Smooth muscle cell (in vitro differentiated cells): ENCODE measurements around the gene LUM. TPM values are rescaled to one million over a fixed set of nuclear protein-coding genes. Genes with fewer than 3 reads are reported as not detected.

Source experiments
- DNase-seq: peaks from one replicate; lab custom pipeline; 2025; ENCODE audit not compliant: unreplicated experiment; lab: John Stamatoyannopoulos, UW
- H2AFZ ChIP-seq: fragments of 200-600 bp; sonication (generic); 2 replicates; pipeline ENCODE4 v1.6.0; 2016; ENCODE audit warnings: antibody characterized with exemption, low read depth, mild to moderate bottlenecking
- H3F3A ChIP-seq: fragments of 200-600 bp; sonication (generic); 2 replicates; pipeline ENCODE4 v1.6.0; 2017; ENCODE audit warnings: antibody characterized with exemption, low read depth
- H3K27ac ChIP-seq: fragments of 200-600 bp; sonication (generic); 2 replicates; pipeline ENCODE4 v1.5.1; 2016; ENCODE audit warnings: low read depth, mild to moderate bottlenecking
- H3K27me3 ChIP-seq: fragments of 200-600 bp; sonication (generic); 2 replicates; pipeline ENCODE4 v1.6.1; 2016; ENCODE audit warnings: low read depth, mild to moderate bottlenecking
- H3K36me3 ChIP-seq: fragments of 200-600 bp; sonication (generic); 2 replicates; pipeline ENCODE4 v1.5.1; 2016; ENCODE audit warnings: low read depth
- H3K4me1 ChIP-seq: fragments of 200-600 bp; sonication (generic); 2 replicates; pipeline ENCODE4 v1.5.1; 2016; ENCODE audit warnings: low read depth
- H3K4me2 ChIP-seq: fragments of 200-600 bp; sonication (generic); 2 replicates; pipeline ENCODE4 v1.6.0; 2016; ENCODE audit warnings: mild to moderate bottlenecking
- H3K4me3 ChIP-seq: fragments of 200-600 bp; sonication (generic); 2 replicates; pipeline ENCODE4 v1.5.1; 2016; ENCODE audit warnings: mild to moderate bottlenecking
- H3K79me2 ChIP-seq: fragments of 200-600 bp; sonication (generic); 2 replicates; pipeline ENCODE4 v1.6.0; 2016; ENCODE audit warnings: low read depth, mild to moderate bottlenecking
- H3K9ac ChIP-seq: fragments of 200-600 bp; sonication (generic); 2 replicates; pipeline ENCODE4 v1.6.0; 2016; ENCODE audit warnings: low read depth
- H3K9me3 ChIP-seq: fragments of 200-600 bp; sonication (generic); replicated peaks from 2 replicates; pipeline ENCODE4 v1.5.1; 2016; ENCODE audit warnings: low read depth
- H4K20me1 ChIP-seq: fragments of 200-600 bp; sonication (generic); 2 replicates; pipeline ENCODE4 v1.6.0; 2016; ENCODE audit warnings: low read depth
- WGBS: methylation state at CpG from one replicate; pipeline ENCODE4 v1.1.7; 2016; ENCODE audit warnings: low lambda C conversion rate; 5-methylcytosine and 5-hydroxymethylcytosine counted together
- polyA plus RNA-seq: library from polyadenylated mRNA; unstranded; fragments of >200 nt; fragmentation: Nextera tagmentation; extraction: Ambion mirVana; gene quantifications from 2 replicates; pipeline ENCODE4 v1.2.1, GENCODE V29; 2016
- total RNA-seq: library from RNA; depleted of rRNA; stranded (reverse); fragments of >200 nt; gene quantifications from 2 replicates; pipeline ENCODE4 v1.2.3, GENCODE V29; 2014
- TF ChIP-seq, protein P1 (sequence below): fragments of 200-600 bp; sonication (generic); IDR thresholded peaks from 2 replicates; pipeline ENCODE4 v1.5.1; 2017; ENCODE audit warnings: borderline replicate concordance, mild to moderate bottlenecking, antibody characterized with exemption; ENCODE audit not compliant: insufficient read depth, poor library complexity, severe bottlenecking

The LUM gene
- total and polyA plus RNA-seq, 2 experiments from 2014 or later, result 5,541 to 7,849 TPM

DNA sequence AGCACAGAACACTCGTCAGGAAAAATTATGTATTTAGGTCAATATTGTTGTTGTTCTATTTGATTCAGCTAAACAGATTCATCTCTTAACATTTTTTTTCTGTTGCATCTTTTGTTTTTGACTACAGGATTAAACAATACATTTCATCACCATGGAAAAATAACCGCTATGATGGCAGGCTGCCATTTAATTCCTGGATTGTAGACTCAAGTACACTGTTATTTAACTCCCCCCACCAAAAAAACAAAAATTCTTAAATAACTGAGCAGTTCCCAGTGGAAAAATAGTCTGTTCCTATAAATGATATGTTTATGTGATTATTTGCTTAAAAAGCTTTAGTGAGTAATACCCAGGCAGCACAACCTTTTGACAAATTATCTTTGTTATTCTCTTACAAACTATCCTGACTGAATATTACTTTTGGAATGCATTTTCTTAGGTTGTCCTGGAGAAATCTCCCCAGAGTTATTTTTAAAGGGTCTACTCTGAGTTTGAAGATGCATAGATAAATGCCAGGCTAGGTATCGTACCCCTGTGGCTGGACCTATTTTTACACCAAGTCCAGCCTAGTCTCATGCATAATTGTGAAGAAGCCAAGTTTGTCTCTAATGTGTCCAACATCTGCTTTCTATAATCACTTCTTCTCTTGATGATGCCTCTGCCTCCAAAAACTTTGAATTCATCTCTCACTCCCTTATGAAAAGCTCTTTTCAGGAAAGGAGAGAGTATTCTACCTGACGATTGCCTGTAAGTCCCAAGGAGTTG, 57.2 kb downstream of the LUM start:
- Histone ChIP-seq H3K4me2 (no peak overlapping the region), H3F3A (no peaks in the 10 kb centered on the region), H3K4me3 (no peak overlapping the region), H4K20me1 (no peaks in the 10 kb centered on the region), H3K9ac (no peak overlapping the region), H3K79me2 (no peaks in the 10 kb centered on the region), H3K36me3 (no peaks in the 10 kb centered on the region), H3K9me3 (no peaks in the 10 kb centered on the region), H3K4me1 (no peaks in the 10 kb centered on the region), H2AFZ (no peak overlapping the region), H3K27ac (no peak overlapping the region), H3K27me3 (no peaks in the 10 kb centered on the region)
- 96% methylated on average over 4 of the region's 4 CpGs for WGBS
- no peak for DNase-seq
- TF ChIP-seq, protein P1, sequence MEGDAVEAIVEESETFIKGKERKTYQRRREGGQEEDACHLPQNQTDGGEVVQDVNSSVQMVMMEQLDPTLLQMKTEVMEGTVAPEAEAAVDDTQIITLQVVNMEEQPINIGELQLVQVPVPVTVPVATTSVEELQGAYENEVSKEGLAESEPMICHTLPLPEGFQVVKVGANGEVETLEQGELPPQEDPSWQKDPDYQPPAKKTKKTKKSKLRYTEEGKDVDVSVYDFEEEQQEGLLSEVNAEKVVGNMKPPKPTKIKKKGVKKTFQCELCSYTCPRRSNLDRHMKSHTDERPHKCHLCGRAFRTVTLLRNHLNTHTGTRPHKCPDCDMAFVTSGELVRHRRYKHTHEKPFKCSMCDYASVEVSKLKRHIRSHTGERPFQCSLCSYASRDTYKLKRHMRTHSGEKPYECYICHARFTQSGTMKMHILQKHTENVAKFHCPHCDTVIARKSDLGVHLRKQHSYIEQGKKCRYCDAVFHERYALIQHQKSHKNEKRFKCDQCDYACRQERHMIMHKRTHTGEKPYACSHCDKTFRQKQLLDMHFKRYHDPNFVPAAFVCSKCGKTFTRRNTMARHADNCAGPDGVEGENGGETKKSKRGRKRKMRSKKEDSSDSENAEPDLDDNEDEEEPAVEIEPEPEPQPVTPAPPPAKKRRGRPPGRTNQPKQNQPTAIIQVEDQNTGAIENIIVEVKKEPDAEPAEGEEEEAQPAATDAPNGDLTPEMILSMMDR, result no peak

Other genes with a start within 250 kb of the LUM start
- not detected in 2 replicates for gene CCER1, start 156.3 kb downstream of the LUM start, total RNA-seq
- not detected in 2 replicates for gene CCER1, start 156.3 kb downstream of the LUM start, polyA plus RNA-seq
- gene EPYC, start 106.5 kb downstream of the LUM start, total RNA-seq, result 0.13 and 2.0 TPM in 2 replicates
- 1.1 and 1.2 TPM in 2 replicates for gene EPYC, start 106.5 kb downstream of the LUM start, polyA plus RNA-seq
- not detected in 2 replicates for gene KERA, start 53.5 kb downstream of the LUM start, total RNA-seq
- gene KERA, start 53.5 kb downstream of the LUM start, polyA plus RNA-seq, result not detected in 2 replicates
- 1,657 and 1,844 TPM in 2 replicates for gene DCN, start 71.3 kb upstream of the LUM start, total RNA-seq
- gene DCN, start 71.3 kb upstream of the LUM start, polyA plus RNA-seq, result 1,043 and 1,354 TPM in 2 replicates